ENCODE results near the gene CGREF1.
"Not testable (repeated sequence)": the region's sequence is repeated elsewhere in the genome, so short reads cannot be mapped to it uniquely, and the experiment has no call there.

The CGREF1 gene

GRCh38 chr2:27087823-27088410, 31.0 kb downstream of the CGREF1 start:
- DNase-seq (ENCODE audit: low spot score), result no peak

- DNase-seq (ENCODE audit: low spot score), result no peak
Measured at GRCh38 chr2:27086724-27087593, 32.0 kb downstream of the CGREF1 start, which contains the start of gene KHK. KHK (plus strand) TSS chr2:27086772; CDS start chr2:27087260, 488 bp downstream.

GRCh38 chr2:27086090-27086723, 32.7 kb downstream of the CGREF1 start:
- peak; percentile 97 for DNase-seq (ENCODE audit: low spot score)

GRCh38 chr2:27085673-27086089, 33.2 kb downstream of the CGREF1 start:
- no peak for DNase-seq (ENCODE audit: low spot score)

GRCh38 chr2:27085062-27085672, 33.8 kb downstream of the CGREF1 start:
- no peak for DNase-seq (ENCODE audit: low spot score)

- no peak for DNase-seq (ENCODE audit: low spot score)
Measured at GRCh38 chr2:27084297-27085061, 34.4 kb downstream of the CGREF1 start.

- no peak for DNase-seq (ENCODE audit: low spot score)
Measured at GRCh38 chr2:27083410-27084296, 35.3 kb downstream of the CGREF1 start.

- no peak for DNase-seq (ENCODE audit: low spot score)
Measured at GRCh38 chr2:27082773-27083409, 36.0 kb downstream of the CGREF1 start.

GRCh38 chr2:27081984-27082772, 36.8 kb downstream of the CGREF1 start:
- no peak for DNase-seq (ENCODE audit: low spot score)

- no peak for DNase-seq (ENCODE audit: low spot score)
Measured at GRCh38 chr2:27080603-27080936, 38.4 kb downstream of the CGREF1 start.

GRCh38 chr2:27080140-27080469, 38.8 kb downstream of the CGREF1 start:
- DNase-seq (ENCODE audit: low spot score), result no peak

GRCh38 chr2:27079233-27080139, 39.4 kb downstream of the CGREF1 start:
- no peak for DNase-seq (ENCODE audit: low spot score)

GRCh38 chr2:27078267-27079194, 40.4 kb downstream of the CGREF1 start, which contains the start of gene EMILIN1:
EMILIN1 (plus strand) TSS chr2:27078615; CDS start chr2:27079066, 451 bp downstream.
- DNase-seq (ENCODE audit: low spot score), result no peak

- no peak for DNase-seq (ENCODE audit: low spot score)
Measured at GRCh38 chr2:27077231-27077630, 41.7 kb downstream of the CGREF1 start.

- DNase-seq (ENCODE audit: low spot score), result no peak
Measured at GRCh38 chr2:27076323-27076722, 42.6 kb downstream of the CGREF1 start.

- not testable (repeated sequence) for DNase-seq (ENCODE audit: low spot score)
Measured at GRCh38 chr2:27075566-27075871, 43.4 kb downstream of the CGREF1 start.

GRCh38 chr2:27074738-27075565, 44.0 kb downstream of the CGREF1 start:
- no peak for DNase-seq (ENCODE audit: low spot score)
